Activated naive CD8-positive, alpha-beta T cell treated with anti-CD3 and anti-CD28 coated beads for 36 hours (primary cell): Measurements from ENCODE around the gene CDC25B. TPM values are rescaled to one million over a fixed set of nuclear protein-coding genes. Genes with fewer than 3 reads are reported as not detected.

Experiments
- DNase-seq: peaks from one replicate; pipeline ENCODE4 v3.0.0; 2021
- H3K27ac Mint-ChIP-seq: one replicate; pipeline ENCODE4 v1.8.0; 2022; ENCODE audit warnings: mild to moderate bottlenecking, moderate library complexity, mixed read lengths
- H3K27me3 Mint-ChIP-seq: one replicate; pipeline ENCODE4 v1.8.0; 2022; ENCODE audit warnings: mild to moderate bottlenecking, mixed read lengths
- H3K36me3 Mint-ChIP-seq: one replicate; pipeline ENCODE4 v1.8.0; 2021; ENCODE audit warnings: mild to moderate bottlenecking, mixed read lengths
- H3K4me1 Mint-ChIP-seq: one replicate; pipeline ENCODE4 v1.8.0; 2021; ENCODE audit warnings: mixed read lengths
- H3K4me3 Mint-ChIP-seq: one replicate; pipeline ENCODE4 v1.8.0; 2022; ENCODE audit warnings: mild to moderate bottlenecking, moderate library complexity, mixed read lengths
- H3K9me3 Mint-ChIP-seq: one replicate; pipeline ENCODE4 v1.8.0; 2022; ENCODE audit warnings: mixed read lengths
- total RNA-seq, 2 experiments: library from RNA; stranded (reverse); gene quantifications; one replicate each; pipeline ENCODE4 v1.2.3, GENCODE V29; 2021

CDC25B gene
- total RNA-seq, 2 experiments from 2014 or later: 54.6 to 60.9 TPM

GRCh38 chr20:3775457-3776108, 20.5 kb upstream of the CDC25B start:
- Mint-ChIP-seq H3K4me3 (no peak overlapping the region), H3K27me3 (peaks cover 24% of the 10 kb centered on the region), H3K36me3 (no peaks in the 10 kb centered on the region), H3K9me3 (no peaks in the 10 kb centered on the region), H3K27ac (no peak overlapping the region), H3K4me1 (peaks cover 7% of the 10 kb centered on the region)
- DNase-seq: no peak

GRCh38 chr20:3777381-3777715, 18.8 kb upstream of the CDC25B start:
- H3K27me3 Mint-ChIP-seq: peaks cover 24% of the 10 kb centered on the region
- H3K4me3 Mint-ChIP-seq: peak overlapping the region; percentile 70
- H3K9me3 Mint-ChIP-seq: no peaks in the 10 kb centered on the region
- H3K36me3 Mint-ChIP-seq: no peaks in the 10 kb centered on the region
- no peak for DNase-seq
- H3K4me1 Mint-ChIP-seq: peaks cover 15% of the 10 kb centered on the region
- H3K27ac Mint-ChIP-seq: no peak overlapping the region

GRCh38 chr20:3777716-3778629, 18.1 kb upstream of the CDC25B start:
- peak; percentile 41 for DNase-seq
- no peak overlapping the region for H3K27ac Mint-ChIP-seq
- peaks cover 18% of the 10 kb centered on the region for H3K4me1 Mint-ChIP-seq
- no peaks in the 10 kb centered on the region for H3K36me3 Mint-ChIP-seq
- no peaks in the 10 kb centered on the region for H3K9me3 Mint-ChIP-seq
- H3K27me3 Mint-ChIP-seq: peaks cover 24% of the 10 kb centered on the region
- H3K4me3 Mint-ChIP-seq: peak overlapping the region; percentile 70

GRCh38 chr20:3778976-3779375, 17.1 kb upstream of the CDC25B start:
- H3K27ac Mint-ChIP-seq: no peak overlapping the region
- no peaks in the 10 kb centered on the region for H3K9me3 Mint-ChIP-seq
- peaks cover 18% of the 10 kb centered on the region for H3K4me1 Mint-ChIP-seq
- DNase-seq: no peak
- peaks cover 2% of the 10 kb centered on the region for H3K36me3 Mint-ChIP-seq
- H3K4me3 Mint-ChIP-seq: no peak overlapping the region
- peaks cover 24% of the 10 kb centered on the region for H3K27me3 Mint-ChIP-seq

- H3K4me3 Mint-ChIP-seq: peak within 1 kb of the TSS; percentile 27
These were observed 14.8 kb upstream of the CDC25B start, which contains the start of gene SPEF1 for GRCh38 chr20:3781153-3781910. Gene SPEF1 (minus strand): TSS chr20:3781448. CDS start chr20:3781287, 161 bp downstream.

GRCh38 chr20:3782597-3782996, 13.5 kb upstream of the CDC25B start:
- peaks cover 25% of the 10 kb centered on the region for H3K4me1 Mint-ChIP-seq
- peaks cover 10% of the 10 kb centered on the region for H3K36me3 Mint-ChIP-seq
- H3K9me3 Mint-ChIP-seq: no peaks in the 10 kb centered on the region

More at GRCh38 chr20:3781153-3781910, 14.8 kb upstream of the CDC25B start, which contains the start of gene SPEF1:
- peaks cover 10% of the 10 kb centered on the region for H3K36me3 Mint-ChIP-seq
- peaks cover 25% of the 10 kb centered on the region for H3K4me1 Mint-ChIP-seq
- H3K27ac Mint-ChIP-seq: no peak within 1 kb of the TSS
- peaks cover 24% of the 10 kb centered on the region for H3K27me3 Mint-ChIP-seq
- peak; percentile 43 for DNase-seq
- H3K9me3 Mint-ChIP-seq: no peaks in the 10 kb centered on the region

GRCh38 chr20:3783068-3783489, 13.0 kb upstream of the CDC25B start:
- Mint-ChIP-seq H3K27ac (peak overlapping the region; percentile 49), H3K9me3 (no peaks in the 10 kb centered on the region), H3K36me3 (peaks cover 10% of the 10 kb centered on the region), H3K4me1 (peaks cover 26% of the 10 kb centered on the region), H3K4me3 (no peak overlapping the region), H3K27me3 (peaks cover 16% of the 10 kb centered on the region)
- no peak for DNase-seq

More at GRCh38 chr20:3782597-3782996, 13.5 kb upstream of the CDC25B start:
- no peak overlapping the region for H3K4me3 Mint-ChIP-seq
- H3K27me3 Mint-ChIP-seq: peaks cover 16% of the 10 kb centered on the region
- no peak overlapping the region for H3K27ac Mint-ChIP-seq
- no peak for DNase-seq

GRCh38 chr20:3783511-3784195, 12.5 kb upstream of the CDC25B start:
- Mint-ChIP-seq H3K27ac (peak overlapping the region; percentile 49), H3K36me3 (peaks cover 10% of the 10 kb centered on the region), H3K9me3 (no peaks in the 10 kb centered on the region), H3K4me1 (peaks cover 27% of the 10 kb centered on the region), H3K27me3 (peaks cover 12% of the 10 kb centered on the region), H3K4me3 (no peak overlapping the region)
- DNase-seq: no peak

- peaks cover 10% of the 10 kb centered on the region for H3K36me3 Mint-ChIP-seq
- no peak for DNase-seq
- peak overlapping the region; percentile 50 for H3K27ac Mint-ChIP-seq
- peaks cover 6% of the 10 kb centered on the region for H3K27me3 Mint-ChIP-seq
- peak overlapping the region; percentile 62 for H3K4me3 Mint-ChIP-seq
- H3K4me1 Mint-ChIP-seq: peaks cover 32% of the 10 kb centered on the region
- no peaks in the 10 kb centered on the region for H3K9me3 Mint-ChIP-seq
These were observed 11.8 kb upstream of the CDC25B start for GRCh38 chr20:3784216-3784853.

- Mint-ChIP-seq H3K27ac (peak overlapping the region; percentile 50), H3K27me3 (peaks cover under 1% of the 10 kb centered on the region), H3K4me1 (peaks cover 32% of the 10 kb centered on the region), H3K9me3 (no peaks in the 10 kb centered on the region), H3K4me3 (peak overlapping the region; percentile 62), H3K36me3 (peaks cover 10% of the 10 kb centered on the region)
- no peak for DNase-seq
These were observed 11.3 kb upstream of the CDC25B start for GRCh38 chr20:3784863-3785239.

- Mint-ChIP-seq H3K36me3 (peaks cover 10% of the 10 kb centered on the region), H3K4me3 (peak overlapping the region; percentile 62), H3K9me3 (no peaks in the 10 kb centered on the region), H3K27me3 (no peaks in the 10 kb centered on the region), H3K4me1 (peaks cover 32% of the 10 kb centered on the region), H3K27ac (peak overlapping the region; percentile 49)
- DNase-seq: no peak
These were observed 10.6 kb upstream of the CDC25B start for GRCh38 chr20:3785240-3786125.

- Mint-ChIP-seq H3K9me3 (no peaks in the 10 kb centered on the region), H3K4me3 (peak overlapping the region; percentile 82), H3K4me1 (peaks cover 30% of the 10 kb centered on the region), H3K27ac (peak overlapping the region; percentile 80), H3K27me3 (no peaks in the 10 kb centered on the region), H3K36me3 (peaks cover 10% of the 10 kb centered on the region)
- peak; percentile 49 for DNase-seq
These were observed 10.0 kb upstream of the CDC25B start for GRCh38 chr20:3786126-3786484.

GRCh38 chr20:3786665-3787323, 9.3 kb upstream of the CDC25B start, which contains the start of gene CENPB:
Gene CENPB (minus strand): TSS chr20:3786740. CDS start chr20:3786483, 257 bp downstream.
- peak within 1 kb of the TSS; percentile 80 for H3K27ac Mint-ChIP-seq
- DNase-seq: peak; percentile 95
- no peaks in the 10 kb centered on the region for H3K27me3 Mint-ChIP-seq
- H3K9me3 Mint-ChIP-seq: no peaks in the 10 kb centered on the region
- peaks cover 24% of the 10 kb centered on the region for H3K4me1 Mint-ChIP-seq
- peak within 1 kb of the TSS; percentile 82 for H3K4me3 Mint-ChIP-seq
- H3K36me3 Mint-ChIP-seq: peaks cover 10% of the 10 kb centered on the region
